ENCODE measurements around the gene CDK1. TPM values are rescaled to one million over a fixed set of nuclear protein-coding genes. Genes with fewer than 3 reads are reported as not detected.
A peak's percentile ranks its signal among the peaks of the same experiment; 100 is the strongest.

The CDK1 gene
- total and polyA plus RNA-seq, 2 experiments from 2014 or later, result 40.5 to 43.2 TPM

GRCh38 chr10:60821656-60822055 lies 43.4 kb downstream of the CDK1 start:
- in situ Hi-C loops (cut with MboI), result loop anchor here (25.0 kb wide), 1 partner anchor 916 kb away; no protein-coding TSS in a partner anchor
- H3K4me1 ChIP-seq (ENCODE audit: insufficient read depth), result peaks cover 48% of the 10 kb centered on the region

GRCh38 chr10:60822809-60823208 lies 44.5 kb downstream of the CDK1 start:
- in situ Hi-C loops (cut with MboI), result loop anchor here (25.0 kb wide), 1 partner anchor 914 kb away; no protein-coding TSS in a partner anchor
- Histone ChIP-seq H3K36me3 (ENCODE audit: low read depth) (no peaks in the 10 kb centered on the region), H4K20me1 (ENCODE audit: insufficient read depth) (no peaks in the 10 kb centered on the region), H3K27ac (no peak overlapping the region), H3K79me2 (ENCODE audit: insufficient read depth) (no peaks in the 10 kb centered on the region), H3K9ac (no peak overlapping the region), H3K4me1 (ENCODE audit: insufficient read depth) (peaks cover 40% of the 10 kb centered on the region), H3K4me3 (no peak overlapping the region), H3K9me3 (ENCODE audit: low read depth) (no peaks in the 10 kb centered on the region), H3F3A (ENCODE audit: insufficient read depth) (peaks cover 27% of the 10 kb centered on the region), H3K27me3 (replicated peaks; ENCODE audit: insufficient read depth) (no peaks in the 10 kb centered on the region), H2AFZ (no peak overlapping the region), H3K9me2 (ENCODE audit: insufficient read depth) (no peaks in the 10 kb centered on the region), H3K4me2 (ENCODE audit: unreplicated experiment) (no peak overlapping the region)
- no peak for DNase-seq
- TF ChIP-seq EZH2phosphoT487 (IDR thresholded peaks at IDR 0.05; ENCODE audit: insufficient read depth, low read depth) (no peak), EZH2 (IDR thresholded peaks at IDR 0.05; ENCODE audit: insufficient read depth, poor library complexity, severe bottlenecking) (no peak)
- 84 to 89% methylated on average over 4 of the region's 4 CpGs for WGBS, 2 experiments (ENCODE audit: low coverage in 1 of 2, low lambda C conversion rate in 2 of 2, missing lambda C conversion rate in 2 of 2)

More at GRCh38 chr10:60821656-60822055, 43.4 kb downstream of the CDK1 start:
- TF ChIP-seq EZH2 (IDR thresholded peaks at IDR 0.05; ENCODE audit: insufficient read depth, poor library complexity, severe bottlenecking), result no peak
- no peak for TF ChIP-seq EZH2phosphoT487 (IDR thresholded peaks at IDR 0.05; ENCODE audit: insufficient read depth, low read depth)
- Histone ChIP-seq H3F3A (ENCODE audit: insufficient read depth) (peaks cover 35% of the 10 kb centered on the region), H3K9ac (no peak overlapping the region), H3K79me2 (ENCODE audit: insufficient read depth) (no peaks in the 10 kb centered on the region), H2AFZ (no peak overlapping the region), H4K20me1 (ENCODE audit: insufficient read depth) (no peaks in the 10 kb centered on the region), H3K9me3 (ENCODE audit: low read depth) (no peaks in the 10 kb centered on the region), H3K9me2 (ENCODE audit: insufficient read depth) (no peaks in the 10 kb centered on the region), H3K4me3 (no peak overlapping the region), H3K36me3 (ENCODE audit: low read depth) (no peaks in the 10 kb centered on the region), H3K27me3 (replicated peaks; ENCODE audit: insufficient read depth) (no peaks in the 10 kb centered on the region), H3K27ac (no peak overlapping the region), H3K4me2 (ENCODE audit: unreplicated experiment) (no peak overlapping the region)
- peak; percentile 35 for DNase-seq
- WGBS, 2 experiments (ENCODE audit: low coverage in 1 of 2, low lambda C conversion rate in 2 of 2, missing lambda C conversion rate in 2 of 2), result 52 to 54% methylated on average over 2 of the region's 2 CpGs

GRCh38 chr10:60823324-60823723 lies 45.0 kb downstream of the CDK1 start:
- no peaks in the 10 kb centered on the region for H3K9me2 ChIP-seq (ENCODE audit: insufficient read depth)
- no peaks in the 10 kb centered on the region for H3K36me3 ChIP-seq (ENCODE audit: low read depth)
- no peaks in the 10 kb centered on the region for H3K27me3 ChIP-seq (replicated peaks; ENCODE audit: insufficient read depth)
- no peaks in the 10 kb centered on the region for H3K9me3 ChIP-seq (ENCODE audit: low read depth)
- H3K79me2 ChIP-seq (ENCODE audit: insufficient read depth), result no peaks in the 10 kb centered on the region
- peaks cover 27% of the 10 kb centered on the region for H3F3A ChIP-seq (ENCODE audit: insufficient read depth)
- no peaks in the 10 kb centered on the region for H4K20me1 ChIP-seq (ENCODE audit: insufficient read depth)
- no peak overlapping the region for H2AFZ ChIP-seq
- DNase-seq, result no peak
- H3K4me1 ChIP-seq (ENCODE audit: insufficient read depth), result peaks cover 40% of the 10 kb centered on the region
- 94 to 100% methylated on average over 1 of the region's 1 CpG for WGBS, 2 experiments (ENCODE audit: low coverage in 1 of 2, low lambda C conversion rate in 2 of 2, missing lambda C conversion rate in 2 of 2)
- H3K9ac ChIP-seq, result no peak overlapping the region
- H3K4me3 ChIP-seq, result no peak overlapping the region
- no peak overlapping the region for H3K27ac ChIP-seq
- TF ChIP-seq EZH2phosphoT487 (IDR thresholded peaks at IDR 0.05; ENCODE audit: insufficient read depth, low read depth) (no peak), EZH2 (IDR thresholded peaks at IDR 0.05; ENCODE audit: insufficient read depth, poor library complexity, severe bottlenecking) (no peak)
- in situ Hi-C loops (cut with MboI), result loop anchor here (25.0 kb wide), 1 partner anchor 914 kb away; no protein-coding TSS in a partner anchor
- no peak overlapping the region for H3K4me2 ChIP-seq (ENCODE audit: unreplicated experiment)

GRCh38 chr10:60825520-60825919 lies 47.2 kb downstream of the CDK1 start:
- in situ Hi-C loops (cut with MboI), result no loop called here
- no peaks in the 10 kb centered on the region for H3K79me2 ChIP-seq (ENCODE audit: insufficient read depth)
- no peaks in the 10 kb centered on the region for H3K9me2 ChIP-seq (ENCODE audit: insufficient read depth)
- H2AFZ ChIP-seq, result no peak overlapping the region
- H4K20me1 ChIP-seq (ENCODE audit: insufficient read depth), result no peaks in the 10 kb centered on the region
- DNase-seq, result no peak
- peaks cover 19% of the 10 kb centered on the region for H3F3A ChIP-seq (ENCODE audit: insufficient read depth)
- H3K4me2 ChIP-seq (ENCODE audit: unreplicated experiment), result no peak overlapping the region
- H3K27me3 ChIP-seq (replicated peaks; ENCODE audit: insufficient read depth), result no peaks in the 10 kb centered on the region
- TF ChIP-seq EZH2 (IDR thresholded peaks at IDR 0.05; ENCODE audit: insufficient read depth, poor library complexity, severe bottlenecking) (no peak), EZH2phosphoT487 (IDR thresholded peaks at IDR 0.05; ENCODE audit: insufficient read depth, low read depth) (no peak)
- no peak overlapping the region for H3K9ac ChIP-seq
- H3K4me1 ChIP-seq (ENCODE audit: insufficient read depth), result peaks cover 32% of the 10 kb centered on the region
- H3K36me3 ChIP-seq (ENCODE audit: low read depth), result no peaks in the 10 kb centered on the region
- WGBS, 2 experiments (ENCODE audit: low coverage in 1 of 2, low lambda C conversion rate in 2 of 2, missing lambda C conversion rate in 2 of 2), result 78 to 79% methylated on average over 4 of the region's 4 CpGs
- H3K9me3 ChIP-seq (ENCODE audit: low read depth), result no peaks in the 10 kb centered on the region
- H3K27ac ChIP-seq, result no peak overlapping the region
- no peak overlapping the region for H3K4me3 ChIP-seq

Data from GM23248 (cell line).